PFSK-1 (cell line): ENCODE measurements around the gene KRTAP3-3.

Experiments
- POLR2AphosphoS5 ChIP-seq: IDR thresholded peaks from 2 replicates; pipeline ENCODE4 v1.6.1; 2012; ENCODE audit warnings: low read depth, mild to moderate bottlenecking, control low read depth, low read length, moderate library complexity
- SIN3A ChIP-seq: IDR thresholded peaks from 2 replicates; pipeline ENCODE4 v1.6.1; 2012; ENCODE audit warnings: mild to moderate bottlenecking, low read length, moderate library complexity, borderline replicate concordance; ENCODE audit not compliant: insufficient read depth
- TF ChIP-seq, protein P1 (sequence below), 2 experiments: IDR thresholded peaks; 2 replicates each; pipeline versions ENCODE4 v1.6.1 to v1.8.0; 2011 to 2012; ENCODE audit warnings: low read depth in 2 of 2, low read length in 2 of 2, control low read depth in 1 of 2, inconsistent platforms in 1 of 2, mild to moderate bottlenecking in 1 of 2, moderate library complexity in 1 of 2; ENCODE audit not compliant: insufficient read depth in 1 of 2

DNA sequence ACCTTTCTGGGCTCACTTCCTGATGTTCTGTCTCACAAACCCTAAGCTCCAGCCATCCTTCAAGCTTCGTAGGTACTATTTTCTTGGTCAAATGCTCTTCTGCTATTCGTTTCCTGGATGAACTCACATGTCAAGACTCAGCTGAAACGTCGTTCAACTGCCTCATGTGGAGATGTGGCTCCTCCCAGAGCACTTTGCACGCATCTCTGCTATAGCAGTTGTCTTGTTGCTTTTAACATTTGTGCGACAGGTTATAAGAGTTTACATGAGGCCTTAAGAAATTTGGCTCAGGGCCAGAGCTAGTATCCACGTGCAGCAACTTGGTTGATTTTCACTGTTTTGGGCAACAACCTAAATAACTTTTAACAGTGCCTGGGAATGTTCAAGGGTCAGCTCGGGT is 7.0 kb downstream of the KRTAP3-3 start:
- TF ChIP-seq, protein P1, sequence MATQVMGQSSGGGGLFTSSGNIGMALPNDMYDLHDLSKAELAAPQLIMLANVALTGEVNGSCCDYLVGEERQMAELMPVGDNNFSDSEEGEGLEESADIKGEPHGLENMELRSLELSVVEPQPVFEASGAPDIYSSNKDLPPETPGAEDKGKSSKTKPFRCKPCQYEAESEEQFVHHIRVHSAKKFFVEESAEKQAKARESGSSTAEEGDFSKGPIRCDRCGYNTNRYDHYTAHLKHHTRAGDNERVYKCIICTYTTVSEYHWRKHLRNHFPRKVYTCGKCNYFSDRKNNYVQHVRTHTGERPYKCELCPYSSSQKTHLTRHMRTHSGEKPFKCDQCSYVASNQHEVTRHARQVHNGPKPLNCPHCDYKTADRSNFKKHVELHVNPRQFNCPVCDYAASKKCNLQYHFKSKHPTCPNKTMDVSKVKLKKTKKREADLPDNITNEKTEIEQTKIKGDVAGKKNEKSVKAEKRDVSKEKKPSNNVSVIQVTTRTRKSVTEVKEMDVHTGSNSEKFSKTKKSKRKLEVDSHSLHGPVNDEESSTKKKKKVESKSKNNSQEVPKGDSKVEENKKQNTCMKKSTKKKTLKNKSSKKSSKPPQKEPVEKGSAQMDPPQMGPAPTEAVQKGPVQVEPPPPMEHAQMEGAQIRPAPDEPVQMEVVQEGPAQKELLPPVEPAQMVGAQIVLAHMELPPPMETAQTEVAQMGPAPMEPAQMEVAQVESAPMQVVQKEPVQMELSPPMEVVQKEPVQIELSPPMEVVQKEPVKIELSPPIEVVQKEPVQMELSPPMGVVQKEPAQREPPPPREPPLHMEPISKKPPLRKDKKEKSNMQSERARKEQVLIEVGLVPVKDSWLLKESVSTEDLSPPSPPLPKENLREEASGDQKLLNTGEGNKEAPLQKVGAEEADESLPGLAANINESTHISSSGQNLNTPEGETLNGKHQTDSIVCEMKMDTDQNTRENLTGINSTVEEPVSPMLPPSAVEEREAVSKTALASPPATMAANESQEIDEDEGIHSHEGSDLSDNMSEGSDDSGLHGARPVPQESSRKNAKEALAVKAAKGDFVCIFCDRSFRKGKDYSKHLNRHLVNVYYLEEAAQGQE (IDR thresholded peaks at IDR 0.05; ENCODE audit: insufficient read depth in 1 of 2, low read depth in 2 of 2, low read length in 2 of 2): no peak
- TF ChIP-seq SIN3A (no peak), POLR2AphosphoS5 (no peak)
